ENCODE data around the gene PGP. TPM values are rescaled to one million over a fixed set of nuclear protein-coding genes. Genes with fewer than 3 reads are reported as not detected.
"Not testable (repeated sequence)": the region's sequence is repeated elsewhere in the genome, so short reads cannot be mapped to it uniquely, and the experiment has no call there.

The PGP gene
- total RNA-seq, 2 experiments from 2014 or later, result 19.4 to 22.9 TPM

DNA sequence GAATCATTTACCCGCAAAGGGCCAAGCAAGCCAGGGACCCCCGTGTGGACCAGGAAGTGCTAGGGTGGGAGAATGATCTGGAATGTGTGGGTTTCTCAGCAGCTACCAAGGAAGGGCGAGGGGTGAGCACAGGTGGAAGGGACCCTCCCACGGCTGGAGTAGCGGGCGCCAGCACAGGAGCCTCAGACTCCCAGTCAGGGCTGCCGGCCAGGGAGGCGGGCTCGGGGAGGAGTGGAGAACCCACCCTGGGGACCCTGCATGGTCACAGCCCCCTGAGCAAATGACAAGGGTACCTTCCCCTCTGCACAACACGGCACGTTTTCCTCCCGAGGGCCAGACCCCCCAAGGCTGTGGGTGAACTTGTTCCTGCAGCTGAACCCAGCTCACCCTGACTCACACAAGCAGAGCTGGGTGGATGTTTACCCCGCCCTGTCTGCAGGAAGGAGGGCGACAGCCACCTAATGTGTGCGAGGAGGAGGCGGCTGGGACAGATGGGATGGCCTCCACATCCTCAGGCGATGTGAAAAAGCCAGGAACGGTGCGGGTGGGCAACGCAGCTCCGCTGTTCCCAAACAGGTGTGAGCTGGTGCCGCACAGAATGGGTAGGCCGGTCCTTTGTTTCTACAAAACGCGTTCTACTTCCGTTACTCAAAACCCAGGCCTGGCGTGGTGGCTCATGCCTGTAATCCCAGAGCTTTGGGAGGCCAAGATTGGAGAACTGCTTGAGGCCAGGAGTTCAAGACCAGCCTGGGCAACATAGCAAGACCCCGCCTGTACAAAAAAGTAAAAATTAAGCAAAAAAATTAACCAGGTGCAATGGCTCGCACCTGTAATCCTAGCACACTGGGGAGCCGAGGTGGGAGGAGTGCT lies 30.5 kb upstream of the PGP start:
- POLR2A ChIA-PET, result no interaction called here
- no peaks in the 10 kb centered on the region for H3K27me3 Mint-ChIP-seq
- H3K36me3 Mint-ChIP-seq (ENCODE audit: low read depth), result peaks cover 9% of the 10 kb centered on the region
- no peak overlapping the region for H3K4me3 Mint-ChIP-seq
- H3K9me3 Mint-ChIP-seq, result no peaks in the 10 kb centered on the region
- CTCF ChIA-PET, result no interaction called here
- DNase-seq, result no peak
- H3K4me1 Mint-ChIP-seq, result peaks cover 4% of the 10 kb centered on the region
- no peak overlapping the region for H3K27ac Mint-ChIP-seq

DNA sequence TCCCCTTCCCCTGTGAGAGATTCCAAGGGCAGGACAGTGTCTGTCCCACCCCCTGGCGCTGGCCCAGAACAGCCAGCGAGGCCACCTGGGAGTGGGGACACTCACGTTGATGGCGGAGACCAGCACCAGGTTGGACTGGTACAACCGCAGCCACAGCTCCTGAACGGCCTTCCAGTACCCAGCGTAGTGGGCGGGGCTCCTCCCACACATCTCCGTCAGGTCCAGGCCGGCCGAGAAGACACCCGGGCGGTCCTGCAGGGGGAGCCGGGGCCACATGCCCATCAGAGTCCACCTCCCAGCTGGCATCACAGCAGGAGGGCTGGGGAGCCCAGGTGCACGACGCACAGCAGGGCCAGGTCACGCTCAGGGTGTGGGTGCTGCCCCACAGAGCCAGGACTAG lies 29.7 kb upstream of the PGP start:
- CTCF ChIA-PET, result no interaction called here
- H3K4me1 Mint-ChIP-seq, result peaks cover 3% of the 10 kb centered on the region
- H3K27ac Mint-ChIP-seq, result no peak overlapping the region
- H3K36me3 Mint-ChIP-seq (ENCODE audit: low read depth), result peaks cover 10% of the 10 kb centered on the region
- H3K4me3 Mint-ChIP-seq, result no peak overlapping the region
- POLR2A ChIA-PET, result no interaction called here
- no peaks in the 10 kb centered on the region for H3K9me3 Mint-ChIP-seq
- DNase-seq, result no peak
- H3K27me3 Mint-ChIP-seq, result no peaks in the 10 kb centered on the region

DNA sequence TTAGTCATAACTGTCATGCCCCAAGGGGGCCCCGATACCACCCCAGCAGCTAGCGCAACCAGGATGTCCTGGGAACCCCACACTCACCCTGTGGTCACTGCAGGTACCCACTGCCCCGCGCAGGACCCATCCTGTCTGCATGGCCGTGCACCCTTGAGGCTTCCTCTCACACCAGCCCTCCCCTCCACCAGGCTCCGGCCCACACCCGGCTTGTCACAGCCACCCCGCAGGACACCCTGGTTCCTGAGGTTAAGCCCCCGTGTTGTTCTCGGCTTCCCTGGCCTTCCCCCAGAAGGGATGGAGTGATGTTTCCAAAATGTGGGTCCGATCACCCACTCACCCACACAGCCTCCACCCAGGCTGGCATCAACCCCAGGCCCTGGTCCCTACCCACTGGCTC lies 29.1 kb upstream of the PGP start:
- no peak for DNase-seq
- CTCF ChIA-PET, result no interaction called here
- Mint-ChIP-seq H3K9me3 (no peaks in the 10 kb centered on the region), H3K27ac (no peak overlapping the region), H3K36me3 (ENCODE audit: low read depth) (peaks cover 10% of the 10 kb centered on the region), H3K4me1 (peaks cover 3% of the 10 kb centered on the region), H3K4me3 (no peak overlapping the region), H3K27me3 (no peaks in the 10 kb centered on the region)
- POLR2A ChIA-PET, result no interaction called here

DNA sequence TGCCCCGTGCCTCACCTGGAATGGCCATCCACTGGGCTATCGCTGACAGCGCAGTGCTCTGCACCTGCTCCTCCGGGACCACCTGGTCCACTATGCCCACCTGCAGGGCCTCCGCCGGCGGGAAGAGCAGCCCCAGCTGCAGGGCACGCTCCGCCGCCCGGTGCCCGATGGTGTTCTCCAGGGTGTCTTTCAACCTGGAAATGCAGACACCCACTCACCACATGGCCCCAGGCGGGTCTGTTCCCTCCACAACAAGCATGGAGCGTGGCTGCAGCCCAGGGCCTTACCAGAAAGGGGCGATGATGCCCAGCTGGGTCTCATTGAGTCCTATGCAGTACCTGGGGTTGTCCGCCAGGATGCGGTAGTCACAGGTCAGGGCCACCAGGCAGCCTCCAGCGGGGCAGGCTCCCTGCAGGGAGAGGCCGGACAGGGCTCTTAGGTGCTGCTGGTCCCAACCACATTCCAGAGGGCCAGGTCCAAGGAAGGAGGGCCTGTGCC lies 28.4 kb upstream of the PGP start:
- ChIA-PET CTCF (interaction anchor here (1.6 kb wide), 1 partner anchor 9 kb away, joined by 6 read pairs; the partner anchor contains the start of gene ECI1), POLR2A (no interaction called here)
- Mint-ChIP-seq H3K9me3 (no peaks in the 10 kb centered on the region), H3K27ac (no peak overlapping the region), H3K4me3 (no peak overlapping the region), H3K36me3 (ENCODE audit: low read depth) (peaks cover 10% of the 10 kb centered on the region), H3K27me3 (no peaks in the 10 kb centered on the region), H3K4me1 (peaks cover 3% of the 10 kb centered on the region)
- no peak for DNase-seq

DNA sequence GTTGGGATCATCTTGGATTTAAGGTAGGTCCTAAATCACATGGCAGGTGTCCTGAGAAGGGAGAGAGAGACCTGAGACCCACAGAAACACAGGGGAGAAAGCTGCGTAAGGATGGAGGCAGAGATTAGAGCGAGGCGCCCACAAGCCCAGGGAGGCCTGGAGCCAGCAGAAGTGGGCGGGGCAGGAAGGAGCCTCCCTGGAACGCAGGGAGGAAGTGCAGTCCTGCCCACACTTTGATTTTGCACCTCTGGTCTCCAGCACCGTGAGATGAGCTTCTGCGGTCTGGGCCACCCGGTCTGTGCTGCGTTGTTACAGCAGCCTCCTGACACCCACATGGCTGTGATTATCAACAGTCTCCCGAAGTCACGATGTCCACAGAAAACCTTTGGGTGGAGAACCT lies 28.0 kb upstream of the PGP start:
- no peaks in the 10 kb centered on the region for H3K27me3 Mint-ChIP-seq
- H3K9me3 Mint-ChIP-seq, result no peaks in the 10 kb centered on the region
- H3K4me3 Mint-ChIP-seq, result no peak overlapping the region
- H3K36me3 Mint-ChIP-seq (ENCODE audit: low read depth), result peaks cover 10% of the 10 kb centered on the region
- ChIA-PET CTCF (interaction anchor here (1.6 kb wide), 1 partner anchor 9 kb away, joined by 6 read pairs; the partner anchor contains the start of gene ECI1), POLR2A (no interaction called here)
- no peak for DNase-seq
- H3K27ac Mint-ChIP-seq, result peak overlapping the region; percentile 31
- H3K4me1 Mint-ChIP-seq, result peaks cover 3% of the 10 kb centered on the region

DNA sequence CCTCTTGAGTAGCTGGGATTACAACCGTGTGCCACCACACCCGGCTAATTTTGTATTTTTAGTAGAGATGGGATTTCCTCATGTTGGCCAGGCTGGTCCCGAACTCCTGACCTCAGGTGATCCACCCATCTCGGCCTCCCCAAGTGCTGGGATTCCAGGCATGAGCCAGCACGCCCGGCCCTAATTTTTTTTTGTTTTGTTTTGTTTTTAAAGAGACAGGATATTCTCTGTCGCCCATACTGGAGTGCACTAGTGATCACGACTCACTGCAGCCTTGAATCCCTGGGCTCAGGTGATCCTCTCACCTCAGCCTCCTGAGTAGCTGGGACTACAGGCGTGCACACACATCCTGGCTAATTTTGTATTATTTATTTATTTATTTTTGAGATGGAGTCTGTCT lies 25.7 kb upstream of the PGP start:
- DNase-seq, H3K27me3 Mint-ChIP-seq, H3K4me1 Mint-ChIP-seq, H3K9me3 Mint-ChIP-seq, H3K4me3 Mint-ChIP-seq, POLR2A ChIA-PET, H3K27ac Mint-ChIP-seq: not testable (repeated sequence)
- CTCF ChIA-PET, result interaction anchor here (0.6 kb wide), 1 partner anchor 947 kb away, joined by 4 read pairs; no protein-coding TSS in a partner anchor
- H3K36me3 Mint-ChIP-seq (ENCODE audit: low read depth), result peaks cover 14% of the 10 kb centered on the region

DNA sequence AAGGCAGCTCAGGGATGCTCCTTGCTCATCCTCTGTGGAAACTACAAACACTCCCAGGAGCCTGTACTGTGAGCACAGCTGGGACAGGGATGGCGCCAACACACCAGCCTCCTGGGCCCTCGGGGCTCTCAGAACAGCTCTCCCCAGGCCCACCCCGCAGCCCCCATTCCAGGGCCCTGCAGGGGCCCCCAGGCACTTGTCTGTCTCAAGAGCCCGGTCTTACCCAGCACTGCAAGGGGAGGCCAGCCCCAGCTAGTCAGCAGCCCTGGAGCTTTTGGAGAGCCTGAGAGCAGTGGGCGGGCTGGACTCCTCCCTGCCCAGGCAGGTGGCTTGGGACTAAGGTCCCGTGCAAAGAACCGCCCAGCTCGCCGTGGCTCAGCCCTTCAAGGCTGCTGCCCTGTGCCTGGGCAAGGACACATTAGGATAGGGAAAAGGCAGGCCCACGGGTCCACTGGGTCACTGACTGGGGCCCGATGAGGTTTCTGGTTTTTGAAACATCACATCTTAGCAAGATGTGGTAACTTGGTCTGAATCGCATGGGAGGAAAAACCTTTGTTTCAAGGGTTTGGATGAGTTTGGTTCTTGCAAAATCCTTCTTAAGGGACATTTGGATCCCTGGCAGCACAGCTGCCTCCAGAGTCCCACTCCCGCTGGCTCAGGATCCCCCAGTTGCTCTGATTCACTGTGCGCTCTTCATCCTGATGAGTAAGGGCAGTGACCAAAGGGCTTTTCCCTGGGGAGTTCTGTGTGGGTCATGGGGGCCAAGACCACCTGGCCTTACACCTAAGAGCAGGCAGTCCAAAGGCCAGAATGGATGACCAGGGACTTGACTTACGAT lies 24.4 kb upstream of the PGP start:
- Mint-ChIP-seq H3K27me3 (no peaks in the 10 kb centered on the region), H3K4me1 (peaks cover 3% of the 10 kb centered on the region), H3K9me3 (no peaks in the 10 kb centered on the region), H3K36me3 (ENCODE audit: low read depth) (peaks cover 14% of the 10 kb centered on the region), H3K27ac (no peak overlapping the region), H3K4me3 (no peak overlapping the region)
- no peak for DNase-seq
- ChIA-PET CTCF (interaction anchor here (1.2 to 1.3 kb wide), 2 partner anchors 9 to 12 kb away, joined by 3 to 5 read pairs; partner anchors contain the start of gene ECI1), POLR2A (no interaction called here)

DNA sequence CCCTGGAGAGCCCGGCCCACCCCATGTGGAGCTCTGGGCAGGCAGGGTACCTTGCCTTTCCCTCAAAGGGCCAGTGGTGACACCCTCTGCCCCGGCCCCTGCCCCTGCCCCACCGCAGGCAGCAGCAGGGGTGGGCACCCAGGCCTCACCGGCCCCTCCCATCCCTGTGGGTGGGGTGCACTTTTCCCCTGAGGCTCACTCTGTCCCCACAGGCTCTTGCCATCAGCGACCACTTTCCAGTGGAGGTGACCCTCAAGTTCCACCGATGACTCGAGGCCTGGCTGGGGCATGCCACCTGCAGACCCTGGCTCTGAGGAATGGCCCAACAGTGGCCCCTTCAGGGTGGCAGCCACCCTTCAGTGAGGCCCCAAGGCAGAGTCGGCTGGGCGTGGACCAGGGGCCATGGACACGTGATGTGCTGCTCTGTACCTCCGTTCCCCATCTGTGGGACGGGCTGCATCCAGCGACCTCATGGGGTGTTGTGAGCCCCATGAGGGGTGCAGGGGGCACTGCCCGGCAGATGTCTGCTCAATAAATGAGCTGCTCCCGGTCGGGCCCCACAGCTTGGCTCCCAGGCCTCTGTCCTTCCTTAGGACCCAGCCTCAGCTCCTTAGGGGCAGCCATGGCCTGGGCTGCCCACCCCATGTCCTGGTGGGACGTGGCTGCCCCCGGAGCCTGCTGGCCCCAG lies 23.7 kb upstream of the PGP start:
- ChIA-PET POLR2A (no interaction called here), CTCF (interaction anchor here (1.2 to 1.3 kb wide), 2 partner anchors 8 to 13 kb away, joined by 3 to 5 read pairs; partner anchors contain the start of gene ECI1)
- DNase-seq, result no peak
- Mint-ChIP-seq H3K9me3 (no peaks in the 10 kb centered on the region), H3K27ac (no peak overlapping the region), H3K4me3 (no peak overlapping the region), H3K4me1 (peaks cover 3% of the 10 kb centered on the region), H3K27me3 (no peaks in the 10 kb centered on the region), H3K36me3 (ENCODE audit: low read depth) (peaks cover 11% of the 10 kb centered on the region)

DNA sequence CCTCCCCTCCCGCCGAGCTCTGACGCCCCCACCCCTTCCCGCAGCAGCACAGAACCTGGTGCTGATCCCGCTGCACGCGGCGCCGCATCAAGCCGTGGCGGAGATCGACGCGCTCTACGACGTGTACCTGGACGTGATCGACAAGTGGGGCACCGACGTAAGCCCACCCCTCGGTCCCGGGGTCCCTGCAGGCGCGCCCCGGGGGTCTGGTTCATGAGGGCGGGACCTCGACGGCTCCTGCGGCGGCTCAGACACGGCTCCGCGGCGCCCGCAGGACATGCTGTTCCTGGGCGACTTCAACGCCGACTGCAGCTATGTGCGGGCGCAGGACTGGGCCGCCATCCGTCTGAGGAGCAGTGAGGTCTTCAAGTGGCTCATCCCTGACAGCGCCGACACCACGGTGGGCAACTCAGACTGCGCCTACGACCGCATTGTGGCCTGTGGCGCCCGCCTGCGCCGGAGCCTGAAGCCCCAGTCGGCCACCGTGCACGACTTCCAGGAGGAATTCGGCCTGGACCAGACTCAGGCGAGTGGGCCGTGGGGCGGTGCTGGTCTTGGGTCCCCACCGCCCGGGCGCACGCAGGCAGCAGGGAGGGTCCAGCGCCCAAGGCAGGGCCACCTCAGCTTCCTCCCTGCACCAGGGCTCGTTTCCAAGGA lies 23.0 kb upstream of the PGP start:
- no peak overlapping the region for H3K4me3 Mint-ChIP-seq
- H3K9me3 Mint-ChIP-seq, result no peaks in the 10 kb centered on the region
- H3K4me1 Mint-ChIP-seq, result peaks cover 3% of the 10 kb centered on the region
- no peak overlapping the region for H3K27ac Mint-ChIP-seq
- no peak for DNase-seq
- no peaks in the 10 kb centered on the region for H3K27me3 Mint-ChIP-seq
- ChIA-PET CTCF (no interaction called here), POLR2A (no interaction called here)
- peaks cover 11% of the 10 kb centered on the region for H3K36me3 Mint-ChIP-seq (ENCODE audit: low read depth)

DNA sequence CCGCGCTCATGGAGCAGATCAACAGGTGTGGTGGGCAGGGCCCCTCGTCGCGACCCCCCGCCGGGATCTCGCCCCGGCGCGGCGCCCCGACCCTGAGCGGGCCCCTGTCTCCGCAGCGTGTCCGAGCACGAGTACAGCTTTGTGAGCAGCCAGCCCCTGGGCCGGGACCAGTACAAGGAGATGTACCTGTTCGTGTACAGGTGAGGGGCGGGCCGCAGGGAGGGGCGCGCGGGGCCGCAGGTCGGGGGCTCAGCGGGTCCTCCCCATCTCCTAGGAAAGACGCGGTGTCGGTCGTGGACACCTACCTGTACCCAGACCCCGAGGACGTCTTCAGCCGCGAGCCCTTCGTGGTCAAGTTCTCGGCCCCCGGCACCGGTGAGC lies 22.5 kb upstream of the PGP start:
- no peak overlapping the region for H3K4me3 Mint-ChIP-seq
- no peak for DNase-seq
- H3K36me3 Mint-ChIP-seq (ENCODE audit: low read depth), result peaks cover 7% of the 10 kb centered on the region
- no peaks in the 10 kb centered on the region for H3K4me1 Mint-ChIP-seq
- POLR2A ChIA-PET, result no interaction called here
- H3K27ac Mint-ChIP-seq, result no peak overlapping the region
- CTCF ChIA-PET, result interaction anchor here (1.5 kb wide), 1 partner anchor 15 kb away, joined by 5 read pairs; the partner anchor contains the start of gene ECI1
- no peaks in the 10 kb centered on the region for H3K9me3 Mint-ChIP-seq
- H3K27me3 Mint-ChIP-seq, result no peaks in the 10 kb centered on the region

DNA sequence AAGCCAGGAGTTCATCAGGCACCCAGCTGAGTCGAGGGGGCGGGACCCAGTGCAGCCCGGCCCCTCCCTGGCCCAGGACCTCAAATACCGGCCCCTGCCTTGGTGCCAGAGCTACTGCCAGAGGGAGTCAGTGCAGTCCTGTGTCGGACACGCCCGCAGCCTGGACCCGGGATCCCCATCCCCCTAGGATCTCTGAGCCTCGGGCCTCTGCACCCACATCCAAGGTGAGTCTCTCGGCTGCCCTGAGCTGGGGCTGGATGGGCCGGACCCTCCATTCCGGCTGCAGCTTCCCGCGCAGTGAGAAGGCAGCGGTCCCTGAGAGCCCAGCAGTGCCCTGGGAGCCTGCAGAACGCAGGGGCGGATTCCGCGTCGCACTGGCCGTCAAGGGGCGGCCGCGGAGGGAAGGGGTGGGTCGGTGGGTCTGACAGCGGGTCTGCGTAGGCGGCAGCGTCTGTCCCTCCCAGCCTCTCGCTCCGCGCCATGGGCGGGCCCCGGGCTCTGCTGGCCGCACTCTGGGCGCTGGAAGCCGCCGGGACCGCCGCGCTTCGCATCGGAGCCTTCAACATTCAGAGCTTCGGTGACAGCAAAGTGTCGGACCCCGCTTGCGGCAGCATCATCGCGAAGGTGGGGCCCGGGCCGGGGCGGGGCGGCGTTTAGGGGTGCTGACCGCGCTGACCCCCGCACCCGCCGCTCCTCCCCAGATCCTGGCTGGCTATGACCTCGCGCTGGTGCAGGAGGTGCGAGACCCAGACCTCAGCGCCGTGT lies 21.9 kb upstream of the PGP start, which contains the start of gene DNASE1L2:
TSS of gene DNASE1L2 (plus strand) at position 108 of the 765 bp plus-strand sequence. CDS start at position 481, 373 bp downstream.
- Mint-ChIP-seq H3K27me3 (no peaks in the 10 kb centered on the region), H3K36me3 (ENCODE audit: low read depth) (peaks cover 7% of the 10 kb centered on the region), H3K27ac (no peak within 1 kb of the TSS), H3K4me1 (no peaks in the 10 kb centered on the region), H3K4me3 (no peak within 1 kb of the TSS), H3K9me3 (no peaks in the 10 kb centered on the region)
- CTCF ChIA-PET, result interaction anchor here (1.0 to 1.5 kb wide), 2 partner anchors 15 to 19 kb away, joined by 3 to 5 read pairs; partner anchors contain the start of gene ECI1
- POLR2A ChIA-PET, result no interaction called here
- DNase-seq, result no peak
